Lower leg skin (tissue), 3 donors: ENCODE measurements around the gene CYS1.

Experiments used
- POLR2A ChIP-seq, 2 donors: fragments of 450-650 bp; IDR thresholded peaks; one replicate each; pipeline ENCODE4 v1.6.1; 2016 to 2017; ENCODE audit warnings: antibody characterized with exemption in 2 of 2, mild to moderate bottlenecking in 1 of 2, moderate library complexity in 1 of 2
- TF ChIP-seq, protein P1 (sequence below), 3 donors: fragments of 450-650 bp; IDR thresholded peaks; one replicate each; pipeline ENCODE4 v1.5.1; 2016; ENCODE audit warnings: antibody characterized with exemption in 3 of 3, mild to moderate bottlenecking in 3 of 3, moderate library complexity in 2 of 3

DNA sequence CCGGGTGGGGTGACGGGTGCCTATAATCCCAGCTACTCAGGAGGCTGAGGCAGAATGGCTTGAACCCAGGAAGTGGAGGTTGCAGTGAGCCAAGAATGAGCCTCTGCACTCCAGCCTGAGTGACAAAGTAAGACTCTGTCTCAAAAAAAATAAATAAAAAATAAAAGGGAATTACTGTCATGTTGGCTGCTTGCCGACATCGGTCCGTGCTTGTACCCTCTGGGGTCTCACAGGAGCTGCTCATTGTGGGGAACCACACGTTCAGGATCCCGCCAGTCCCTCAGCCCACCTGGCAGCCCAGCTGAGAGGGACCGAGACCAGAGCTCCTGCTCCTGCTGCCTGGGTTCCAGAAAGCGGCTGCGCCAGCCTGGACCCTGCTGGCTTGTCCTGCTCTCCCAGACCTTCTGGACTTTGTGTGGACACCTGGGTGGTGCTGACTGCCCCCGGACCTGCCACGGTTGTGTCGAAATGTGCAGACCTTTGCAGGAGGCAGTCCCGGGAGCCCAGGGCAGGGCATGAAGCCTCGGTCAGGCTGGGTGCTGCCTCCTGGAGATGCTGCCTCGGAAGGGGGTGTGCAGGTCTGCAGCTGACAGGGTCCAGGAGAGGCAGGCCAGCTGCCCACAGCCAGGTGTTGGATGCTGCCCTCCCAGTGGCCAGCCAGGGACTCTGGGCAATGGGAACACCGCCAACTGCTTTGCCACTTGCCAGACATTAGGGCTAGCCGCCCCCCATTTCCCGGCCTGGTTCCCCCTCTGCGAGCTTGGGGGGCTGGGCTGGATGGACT lies 20.5 kb downstream of the CYS1 start:
- no peak for TF ChIP-seq POLR2A (IDR thresholded peaks at IDR 0.05)
- TF ChIP-seq, protein P1, sequence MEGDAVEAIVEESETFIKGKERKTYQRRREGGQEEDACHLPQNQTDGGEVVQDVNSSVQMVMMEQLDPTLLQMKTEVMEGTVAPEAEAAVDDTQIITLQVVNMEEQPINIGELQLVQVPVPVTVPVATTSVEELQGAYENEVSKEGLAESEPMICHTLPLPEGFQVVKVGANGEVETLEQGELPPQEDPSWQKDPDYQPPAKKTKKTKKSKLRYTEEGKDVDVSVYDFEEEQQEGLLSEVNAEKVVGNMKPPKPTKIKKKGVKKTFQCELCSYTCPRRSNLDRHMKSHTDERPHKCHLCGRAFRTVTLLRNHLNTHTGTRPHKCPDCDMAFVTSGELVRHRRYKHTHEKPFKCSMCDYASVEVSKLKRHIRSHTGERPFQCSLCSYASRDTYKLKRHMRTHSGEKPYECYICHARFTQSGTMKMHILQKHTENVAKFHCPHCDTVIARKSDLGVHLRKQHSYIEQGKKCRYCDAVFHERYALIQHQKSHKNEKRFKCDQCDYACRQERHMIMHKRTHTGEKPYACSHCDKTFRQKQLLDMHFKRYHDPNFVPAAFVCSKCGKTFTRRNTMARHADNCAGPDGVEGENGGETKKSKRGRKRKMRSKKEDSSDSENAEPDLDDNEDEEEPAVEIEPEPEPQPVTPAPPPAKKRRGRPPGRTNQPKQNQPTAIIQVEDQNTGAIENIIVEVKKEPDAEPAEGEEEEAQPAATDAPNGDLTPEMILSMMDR (IDR thresholded peaks at IDR 0.05): no peak
